Activated gamma-delta T cell (primary cell): ENCODE measurements around the gene DNAH10.
"Not testable (repeated sequence)": the region's sequence is repeated elsewhere in the genome, so short reads cannot be mapped to it uniquely, and the experiment has no call there.

ENCODE experiments used
- DNase-seq: peaks from one replicate; lab custom pipeline; 2025; lab: John Stamatoyannopoulos, UW

The DNAH10 gene

GRCh38 chr12:123748661-123749060 lies 13.4 kb upstream of the DNAH10 start:
- no peak for DNase-seq

DNA sequence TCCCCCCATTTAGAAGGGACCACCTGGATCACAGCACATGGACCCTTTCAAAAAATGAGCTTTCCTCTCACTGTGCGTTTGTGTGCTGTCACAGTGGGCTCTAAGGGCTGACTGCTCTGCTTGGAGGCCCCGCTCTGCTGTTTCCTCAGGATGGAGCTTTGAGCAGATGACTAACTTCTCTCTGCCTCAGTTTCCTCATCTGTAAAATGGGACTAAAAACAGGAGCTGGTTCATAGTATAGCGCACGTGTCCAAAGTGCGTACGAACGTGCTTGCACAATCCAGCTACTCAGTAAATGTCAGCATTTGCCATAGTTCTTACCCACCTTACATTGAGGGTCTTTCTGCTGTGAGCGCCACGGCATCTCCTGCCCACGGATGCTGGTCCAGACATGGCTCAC lies 12.7 kb upstream of the DNAH10 start:
- DNase-seq = no peak

- DNase-seq = no peak
Observed at GRCh38 chr12:123750159-123750656, 11.9 kb upstream of the DNAH10 start.

GRCh38 chr12:123752046-123752445 lies 10.1 kb upstream of the DNAH10 start:
- DNase-seq = no peak

- DNase-seq = no peak
Observed at GRCh38 chr12:123754041-123754772, 7.9 kb upstream of the DNAH10 start.

GRCh38 chr12:123757561-123757960 lies 4.5 kb upstream of the DNAH10 start:
- no peak for DNase-seq

DNA sequence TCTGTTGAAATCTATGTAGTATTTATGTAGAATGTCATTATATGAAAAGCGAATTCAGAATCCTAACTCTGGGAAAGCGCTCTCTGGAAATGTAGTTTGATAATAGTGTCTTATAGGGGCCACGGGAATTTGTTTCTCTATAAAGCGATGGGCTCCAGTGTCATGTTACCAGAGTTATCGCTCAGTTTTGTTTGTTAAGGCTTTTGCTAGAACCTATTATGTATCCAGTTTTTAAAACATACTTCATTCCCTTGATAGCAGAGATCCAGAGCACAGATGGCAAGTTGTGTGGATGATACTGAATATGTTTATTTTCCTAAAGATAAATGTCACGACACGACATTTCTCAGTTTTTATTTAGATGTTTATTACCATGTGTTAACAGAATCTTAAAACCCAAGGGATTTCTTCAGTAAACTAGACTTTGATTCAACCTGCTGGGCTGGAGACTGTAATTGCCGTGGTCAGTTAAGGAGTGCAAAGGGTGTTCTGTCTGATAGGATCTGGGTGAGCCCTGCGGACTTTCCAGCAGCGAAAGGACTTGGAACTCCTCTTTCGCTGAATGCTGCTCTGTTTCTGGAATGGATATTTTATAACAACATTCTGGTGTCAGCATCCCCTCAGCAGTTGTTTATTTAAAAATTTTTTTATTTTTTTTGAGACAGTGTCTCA lies 1.7 kb upstream of the DNAH10 start:
- no peak for DNase-seq

DNA sequence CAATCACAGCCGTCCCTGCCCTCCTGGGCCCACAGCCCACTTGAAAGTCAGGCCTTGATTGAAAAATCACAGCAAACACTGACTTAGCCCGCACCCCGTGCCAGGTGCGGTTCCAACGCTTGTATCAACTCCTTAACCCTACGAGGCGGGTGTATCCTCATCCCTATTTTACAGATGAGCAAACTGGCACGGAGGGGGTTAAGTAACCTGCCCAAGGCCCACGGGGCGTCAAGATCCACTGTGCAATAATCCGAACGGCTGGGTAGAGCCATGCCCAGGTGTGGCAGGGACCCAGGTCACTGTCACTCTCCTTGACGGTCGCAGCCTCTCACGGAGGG lies 583 bp downstream of the DNAH10 start:
- DNase-seq = no peak

- DNase-seq = no peak
Observed at GRCh38 chr12:123763093-123763492, 992 bp downstream of the DNAH10 start.

GRCh38 chr12:123764109-123764508 lies 2.0 kb downstream of the DNAH10 start:
- no peak for DNase-seq

DNA sequence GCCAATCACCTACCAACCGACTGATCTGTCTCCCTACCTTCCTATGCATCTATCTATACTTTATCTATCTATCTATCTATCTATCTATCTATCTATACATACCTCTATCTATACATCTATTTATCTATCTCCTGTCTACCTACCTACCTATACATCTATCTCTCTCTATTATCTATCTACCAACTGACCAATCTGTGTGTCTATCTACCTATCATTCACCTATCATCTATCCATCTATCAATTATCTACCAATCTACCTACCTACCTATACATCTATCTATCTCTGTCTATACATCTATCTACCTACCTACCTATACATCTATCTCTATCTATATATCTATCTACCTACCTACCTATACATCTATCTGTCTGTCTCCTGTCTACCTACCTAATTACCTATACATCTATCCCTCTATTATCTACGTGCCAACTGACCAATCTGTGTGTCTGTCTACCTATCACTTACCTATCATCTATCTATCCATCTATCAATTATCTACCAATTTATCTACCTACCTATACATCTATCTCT lies 3.5 kb downstream of the DNAH10 start:
- no peak for DNase-seq

DNA sequence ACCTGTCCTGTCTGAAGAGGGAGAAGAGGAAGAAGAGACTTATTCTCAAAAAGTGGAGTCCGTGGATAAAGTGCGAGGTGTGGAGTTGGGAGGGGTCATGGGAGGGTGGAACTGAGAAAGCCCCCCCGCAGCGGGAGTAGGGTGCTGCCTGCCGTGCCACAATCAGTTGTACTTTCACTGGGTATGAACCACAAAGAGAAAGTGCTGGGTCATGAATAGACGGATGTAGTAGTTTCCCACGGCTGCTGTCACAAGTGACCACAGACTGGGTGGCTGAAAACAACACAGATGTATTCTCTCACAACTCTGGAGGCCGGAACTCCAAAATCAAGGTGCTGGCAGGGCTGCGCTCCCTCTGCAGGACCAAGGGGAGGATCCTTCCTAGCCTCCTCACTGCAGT lies 5.5 kb downstream of the DNAH10 start:
- no peak for DNase-seq

- DNase-seq = no peak
Observed at GRCh38 chr12:123771261-123771660, 9.2 kb downstream of the DNAH10 start.

GRCh38 chr12:123772074-123772473 lies 10.0 kb downstream of the DNAH10 start:
- no peak for DNase-seq

- no peak for DNase-seq
Observed at GRCh38 chr12:123773375-123773774, 11.3 kb downstream of the DNAH10 start.

DNA sequence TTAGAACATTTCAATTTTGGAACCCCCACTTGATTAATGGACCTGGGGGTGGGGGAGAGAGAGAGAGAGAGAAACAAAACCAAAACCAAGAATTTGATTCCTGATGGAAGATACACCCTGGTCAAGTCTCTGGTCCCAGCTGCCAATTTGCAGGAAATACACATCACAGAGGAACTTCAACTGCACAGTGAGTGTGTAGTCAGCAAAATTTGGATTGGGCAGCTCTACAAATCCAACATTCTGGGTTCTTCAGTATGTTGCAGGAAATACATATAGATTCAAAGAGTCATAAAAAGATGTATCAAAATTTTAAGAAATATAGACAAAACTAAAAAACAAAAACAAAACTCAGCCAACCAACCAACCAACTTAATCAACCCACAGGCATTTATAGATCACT lies 17.4 kb downstream of the DNAH10 start:
- no peak for DNase-seq

DNA sequence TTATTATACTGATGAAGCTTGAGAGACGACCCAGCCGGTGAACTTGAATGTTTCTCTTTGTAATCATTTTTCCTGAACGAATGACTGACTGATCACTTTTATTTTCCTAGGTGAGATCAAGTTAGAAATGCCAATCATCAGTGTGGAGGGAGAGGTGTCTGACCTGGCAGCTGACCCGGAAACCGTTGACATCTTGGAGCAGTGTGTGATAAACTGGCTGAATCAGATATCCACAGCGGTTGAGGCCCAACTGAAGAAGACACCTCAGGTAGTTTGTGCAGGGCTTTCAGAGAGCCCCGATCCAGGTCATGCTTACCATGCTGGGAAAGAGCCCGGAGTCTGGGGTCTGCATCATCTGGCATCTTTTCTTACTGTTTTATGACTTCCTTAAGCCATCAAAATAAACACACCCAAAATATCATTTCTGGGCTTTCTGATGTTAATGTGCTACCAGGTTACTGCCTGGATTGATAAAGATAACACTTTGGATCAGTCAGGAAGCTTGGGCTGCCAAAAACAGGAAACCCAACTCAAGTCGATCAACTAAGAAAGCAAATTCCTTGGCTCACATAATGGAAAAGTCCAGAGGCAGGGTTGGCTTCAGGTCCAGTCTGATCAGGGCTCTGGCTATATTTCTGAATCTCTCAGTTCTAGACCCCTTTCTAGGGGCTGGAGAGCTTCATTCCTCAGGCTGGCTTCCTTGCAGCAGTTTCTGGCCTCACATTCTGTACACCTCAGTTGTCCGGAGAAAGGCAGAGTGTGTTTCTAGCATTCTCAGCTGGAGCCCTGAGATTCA lies 21.1 kb downstream of the DNAH10 start:
- no peak for DNase-seq

GRCh38 chr12:123787466-123787865 lies 25.4 kb downstream of the DNAH10 start:
- DNase-seq = no peak

- DNase-seq = no peak
Observed at GRCh38 chr12:123788541-123788940, 26.4 kb downstream of the DNAH10 start.

GRCh38 chr12:123789422-123789821 lies 27.3 kb downstream of the DNAH10 start:
- DNase-seq = not testable (repeated sequence)

GRCh38 chr12:123790905-123791467 lies 28.9 kb downstream of the DNAH10 start:
- no peak for DNase-seq

GRCh38 chr12:123794027-123794426 lies 31.9 kb downstream of the DNAH10 start:
- DNase-seq = no peak
